Activated T-cell treated with anti-CD3 and anti-CD28 coated beads, Interleukin-2, amount 50 U/mL, for 48 hours (primary cell): ENCODE measurements around the gene RBM4.
"Not testable (repeated sequence)": the region's sequence is repeated elsewhere in the genome, so short reads cannot be mapped to it uniquely, and the experiment has no call there.

Experiments used
- DNase-seq, 2 experiments: peaks; one replicate each; pipeline ENCODE4 v3.0.0-alpha.2; 2020

RBM4 gene, protein sequence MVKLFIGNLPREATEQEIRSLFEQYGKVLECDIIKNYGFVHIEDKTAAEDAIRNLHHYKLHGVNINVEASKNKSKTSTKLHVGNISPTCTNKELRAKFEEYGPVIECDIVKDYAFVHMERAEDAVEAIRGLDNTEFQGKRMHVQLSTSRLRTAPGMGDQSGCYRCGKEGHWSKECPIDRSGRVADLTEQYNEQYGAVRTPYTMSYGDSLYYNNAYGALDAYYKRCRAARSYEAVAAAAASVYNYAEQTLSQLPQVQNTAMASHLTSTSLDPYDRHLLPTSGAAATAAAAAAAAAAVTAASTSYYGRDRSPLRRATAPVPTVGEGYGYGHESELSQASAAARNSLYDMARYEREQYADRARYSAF

DNA sequence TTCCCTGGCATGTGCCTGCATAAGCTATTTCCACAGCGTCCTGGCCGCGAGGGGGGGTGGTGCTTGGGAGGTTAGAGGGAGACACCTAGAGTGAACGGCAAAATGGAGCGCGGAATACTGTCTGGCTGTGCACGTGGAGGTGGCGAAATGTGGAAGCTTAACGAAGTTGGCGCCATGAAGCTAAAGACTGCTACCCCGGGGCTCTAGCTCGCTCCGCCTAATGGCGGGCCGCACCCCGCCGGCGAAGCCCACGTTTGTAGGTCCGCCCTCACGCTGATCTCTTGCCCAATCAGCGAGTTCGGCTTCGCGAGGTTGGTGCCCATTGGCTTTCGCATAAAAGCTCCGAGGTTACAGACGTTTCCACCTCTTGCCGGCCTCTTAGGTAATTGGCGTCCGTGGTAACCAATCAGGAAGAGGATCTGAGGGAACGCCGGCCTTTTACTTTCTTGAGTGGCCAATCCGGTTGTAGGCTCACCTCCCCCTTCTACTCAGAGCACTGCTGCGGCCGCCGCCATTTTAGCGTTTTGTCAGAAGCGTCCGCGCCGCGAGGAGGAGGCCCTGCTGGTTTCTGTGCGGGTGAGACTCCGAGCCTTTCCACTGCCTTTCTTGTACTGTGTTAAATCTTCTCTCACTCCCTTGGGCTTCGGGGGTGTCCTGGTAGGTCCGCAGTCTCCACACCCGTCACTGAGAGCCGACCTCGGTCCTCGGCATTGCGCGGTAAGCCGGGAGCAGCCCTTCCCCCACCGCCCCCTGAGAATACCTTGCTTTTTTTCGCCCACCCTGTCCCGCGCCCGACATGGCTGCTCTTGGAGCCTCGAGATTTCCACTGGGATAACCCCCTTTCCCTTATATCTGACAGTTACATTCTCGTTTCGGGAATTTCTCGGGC lies at the start of gene RBM4:
RBM4 (plus strand) TSS at position 527 of the 889 bp plus-strand sequence. CDS start 1,009 bp downstream, outside the sequence.
- DNase-seq, result peak; percentile 95

GRCh38 chr11:66589315-66589714 lies 49.2 kb upstream of the RBM4 start:
- DNase-seq, result not testable (repeated sequence)

- DNase-seq, result no peak
Observed at GRCh38 chr11:66589996-66590675, 48.4 kb upstream of the RBM4 start.

DNA sequence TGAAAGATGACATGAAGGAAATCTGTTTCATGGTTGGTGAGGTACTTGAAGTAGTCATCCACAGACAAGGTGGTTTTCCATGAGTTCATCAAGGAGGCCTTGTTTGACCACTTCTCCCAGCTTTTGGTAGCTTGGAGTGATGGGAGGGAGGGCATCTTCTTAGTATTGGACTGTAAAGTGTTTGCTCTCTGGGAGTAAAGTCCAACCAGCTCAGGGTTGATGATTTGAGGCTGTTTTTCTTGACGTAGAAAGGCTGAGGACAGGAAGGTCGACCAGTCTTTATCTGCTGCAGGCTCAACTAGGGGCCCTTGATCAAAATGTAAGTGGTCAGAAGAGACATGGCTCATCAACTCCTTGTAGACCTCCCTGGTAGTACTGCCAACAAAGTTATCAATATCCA lies 47.3 kb upstream of the RBM4 start:
- DNase-seq, result no peak

DNA sequence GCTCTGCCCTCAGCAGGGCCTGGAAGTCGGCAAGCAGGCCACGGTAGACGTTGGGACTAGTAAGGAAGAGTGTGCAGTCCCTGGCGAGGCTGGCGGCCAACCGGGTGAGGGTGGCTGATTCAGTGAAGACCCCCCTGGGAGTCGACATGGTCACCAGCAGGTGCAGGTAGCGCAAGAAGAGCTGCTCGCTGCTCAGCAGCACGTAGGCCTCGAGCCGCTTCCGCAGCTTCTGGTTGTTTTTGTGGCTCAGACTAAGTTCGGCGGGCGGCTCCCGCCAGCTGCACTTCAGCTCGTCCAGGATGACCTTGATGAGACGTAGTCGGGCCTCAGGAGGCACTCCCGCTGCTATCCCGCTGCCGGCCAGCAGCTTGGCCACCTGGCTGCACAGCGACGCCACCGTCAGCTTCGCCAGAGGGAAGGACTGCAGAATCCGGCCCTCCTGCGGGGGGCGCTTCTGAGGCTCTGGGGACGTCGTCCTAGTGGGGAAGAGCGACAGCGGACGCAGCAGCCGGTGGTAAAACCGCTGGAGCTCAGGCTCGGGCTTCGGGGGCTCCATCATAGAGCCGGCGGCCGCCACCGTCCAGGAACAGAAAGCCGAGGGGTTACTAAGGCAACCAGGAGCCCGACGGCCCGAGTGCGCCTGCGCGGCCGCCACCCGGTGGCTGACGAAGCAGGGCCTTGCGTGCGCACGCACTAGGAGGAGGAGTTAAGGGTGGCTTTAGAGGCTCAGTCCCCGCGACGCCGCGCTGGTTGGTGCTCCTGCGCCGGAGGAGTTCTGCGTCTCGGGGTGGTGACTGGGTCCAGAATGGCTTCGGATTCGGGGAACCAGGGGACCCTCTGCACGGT lies 45.8 kb upstream of the RBM4 start, which contains the start of the genes CCDC87 and CCS:
CCDC87 (minus strand) TSS at position 607 of the 846 bp plus-strand sequence; CDS start at position 559, 48 bp downstream.
CCS (plus strand) TSS at position 729 of the 846 bp plus-strand sequence; CDS start at position 806, 77 bp downstream.
- DNase-seq, result peak; percentile 98 to 99

DNA sequence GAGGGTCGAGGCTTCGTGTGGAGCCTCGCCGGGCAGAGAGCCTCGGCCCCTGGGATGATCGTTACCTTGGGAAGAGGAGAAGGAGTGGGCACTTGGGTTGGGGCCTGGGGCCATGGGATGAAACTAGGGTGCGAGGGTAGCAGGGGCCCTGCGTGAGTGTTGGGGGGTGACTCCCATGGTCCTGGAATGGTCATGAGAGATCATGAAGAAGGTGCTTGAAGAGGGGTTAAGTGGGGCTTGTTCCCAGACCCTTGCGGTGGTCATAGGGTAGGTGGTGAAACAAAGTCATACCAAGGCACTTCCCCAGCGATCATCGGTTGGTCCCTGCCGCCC lies 45.2 kb upstream of the RBM4 start:
- no peak for DNase-seq

GRCh38 chr11:66593650-66594049 lies 44.9 kb upstream of the RBM4 start:
- no peak for DNase-seq

GRCh38 chr11:66595245-66595904 lies 43.1 kb upstream of the RBM4 start:
- no peak for DNase-seq

DNA sequence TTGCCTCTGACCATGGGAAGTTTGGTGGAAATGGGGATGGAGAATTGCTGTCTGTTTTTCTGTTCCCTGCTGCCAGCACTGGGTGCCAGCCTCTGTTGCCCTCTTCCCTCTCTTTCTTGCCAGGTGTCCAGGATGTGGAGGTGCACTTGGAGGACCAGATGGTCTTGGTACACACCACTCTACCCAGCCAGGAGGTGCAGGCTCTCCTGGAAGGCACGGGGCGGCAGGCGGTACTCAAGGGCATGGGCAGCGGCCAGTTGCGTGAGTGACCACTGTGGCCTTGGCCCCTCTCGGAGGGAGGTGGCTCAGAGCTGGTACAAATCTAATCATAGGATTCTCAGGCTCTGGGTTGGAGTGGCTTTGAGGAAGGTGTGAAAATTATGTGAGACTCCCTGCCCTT lies 39.5 kb upstream of the RBM4 start:
- DNase-seq, result no peak

GRCh38 chr11:66600219-66600618 lies 38.3 kb upstream of the RBM4 start:
- no peak for DNase-seq

GRCh38 chr11:66600631-66601233 lies 37.8 kb upstream of the RBM4 start:
- DNase-seq, result no peak

DNA sequence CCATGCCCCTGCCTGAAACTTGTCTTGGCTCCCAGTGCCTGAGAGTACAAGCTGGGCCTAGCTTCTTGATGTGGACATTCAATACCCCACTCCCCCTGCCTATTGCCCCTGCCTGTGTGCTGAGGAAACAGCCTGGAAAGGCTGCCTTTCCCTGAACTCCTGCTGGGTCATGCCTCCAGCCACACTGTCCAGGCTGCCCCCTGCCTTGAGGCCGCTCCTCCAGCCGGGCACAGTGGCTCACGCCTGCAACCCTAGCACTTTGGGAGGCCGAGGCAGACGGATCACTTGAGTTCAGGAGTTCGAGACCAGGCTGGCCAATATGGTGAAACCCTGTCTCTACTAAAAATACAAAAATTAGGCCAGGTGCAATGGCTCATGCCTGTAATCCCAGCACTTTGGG lies 35.4 kb upstream of the RBM4 start:
- DNase-seq, result no peak

DNA sequence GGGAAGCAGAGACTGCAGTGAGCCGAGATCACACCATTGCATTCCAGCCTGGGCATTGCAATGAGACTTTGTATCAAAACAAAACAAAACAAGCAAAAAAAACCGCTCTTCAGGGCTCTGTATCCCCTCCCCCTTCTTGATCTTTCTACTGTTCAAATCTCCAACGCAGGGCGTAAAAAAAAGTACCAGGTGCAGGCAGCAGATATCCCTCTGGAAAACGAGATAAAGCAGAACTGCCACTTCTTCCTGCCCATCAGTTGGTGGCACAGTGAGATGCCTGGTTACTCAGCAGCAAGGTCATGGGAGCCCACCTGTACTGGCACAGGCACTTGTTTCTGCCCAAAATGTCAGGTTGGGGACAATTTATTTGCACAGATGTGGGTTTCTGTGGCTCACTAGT lies 34.3 kb upstream of the RBM4 start:
- DNase-seq, result no peak

- not testable (repeated sequence) for DNase-seq
Observed at GRCh38 chr11:66606608-66607007, 31.9 kb upstream of the RBM4 start.

DNA sequence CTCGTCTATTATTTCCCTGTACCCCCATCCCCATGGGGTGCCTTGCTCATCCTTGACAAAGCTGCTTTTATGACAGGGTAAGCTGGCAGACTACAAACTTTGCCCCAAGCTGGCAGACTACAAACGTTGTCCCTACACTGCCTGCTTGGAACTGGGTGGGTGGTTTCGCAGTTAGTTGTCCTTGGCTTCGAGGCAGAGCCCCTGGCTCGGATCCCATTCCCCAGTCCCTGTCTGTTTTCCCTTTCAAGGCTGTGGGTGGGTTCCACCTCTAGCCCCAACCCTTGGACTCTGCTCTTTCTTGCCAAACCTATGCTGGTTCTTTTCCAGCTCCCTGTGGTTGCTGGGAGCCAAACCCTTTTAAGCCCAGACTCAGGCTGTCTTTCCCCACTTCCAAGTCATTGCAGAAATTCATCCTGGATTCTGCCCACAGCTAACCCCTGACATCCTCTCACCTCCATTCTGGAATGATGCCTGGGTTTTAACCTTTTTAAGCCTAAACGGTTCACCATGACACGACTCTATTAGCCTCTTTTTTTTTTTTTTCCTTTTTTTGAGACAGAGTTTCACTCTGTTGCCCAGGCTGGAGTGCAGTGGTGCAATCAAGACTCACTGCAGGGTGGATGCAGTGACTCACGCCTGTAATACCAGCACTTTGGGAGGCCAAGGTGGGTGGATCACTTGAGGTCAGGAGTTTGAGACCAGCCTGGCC lies 31.2 kb upstream of the RBM4 start:
- DNase-seq, result no peak

- DNase-seq, result no peak
Observed at GRCh38 chr11:66609721-66610617, 28.5 kb upstream of the RBM4 start.

DNA sequence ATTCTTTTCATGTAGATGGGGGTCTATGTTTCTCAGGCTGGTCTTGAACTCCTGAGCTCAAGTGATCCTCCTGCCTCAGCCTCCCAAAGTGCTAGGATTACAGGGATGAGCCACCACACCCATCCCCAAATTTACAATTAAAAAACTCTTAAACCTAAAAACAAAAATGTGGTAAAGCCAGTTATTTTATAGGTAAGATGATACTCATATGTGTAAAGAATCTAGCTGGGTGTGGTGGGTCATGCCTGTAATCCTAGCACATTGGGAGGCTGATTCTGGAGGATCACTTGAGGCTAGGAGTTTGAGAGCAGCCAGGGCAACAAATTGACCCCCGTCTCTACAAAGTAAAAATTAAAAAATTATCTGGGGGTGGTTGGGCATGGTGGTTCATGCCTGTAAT lies 26.0 kb upstream of the RBM4 start:
- no peak for DNase-seq

DNA sequence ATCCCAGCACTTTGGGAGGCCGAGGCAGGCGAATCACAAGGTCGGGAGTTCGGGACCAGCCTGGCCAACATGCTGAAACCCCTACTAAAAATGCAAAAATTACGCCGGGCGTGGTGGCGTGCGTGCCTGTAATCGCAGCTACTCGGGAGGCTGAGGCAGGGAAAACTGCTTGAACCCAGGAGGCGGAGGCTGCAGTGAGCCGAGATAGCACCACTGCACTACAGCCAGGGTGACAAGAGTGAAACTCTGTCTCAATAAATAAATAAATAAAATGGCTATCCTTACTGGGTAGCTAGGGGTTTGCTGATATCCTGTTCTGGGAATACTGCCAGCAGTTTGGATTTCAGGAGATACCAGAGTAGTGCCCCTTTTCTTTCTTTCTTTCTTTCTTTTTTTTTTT lies 24.4 kb upstream of the RBM4 start:
- DNase-seq, result no peak

DNA sequence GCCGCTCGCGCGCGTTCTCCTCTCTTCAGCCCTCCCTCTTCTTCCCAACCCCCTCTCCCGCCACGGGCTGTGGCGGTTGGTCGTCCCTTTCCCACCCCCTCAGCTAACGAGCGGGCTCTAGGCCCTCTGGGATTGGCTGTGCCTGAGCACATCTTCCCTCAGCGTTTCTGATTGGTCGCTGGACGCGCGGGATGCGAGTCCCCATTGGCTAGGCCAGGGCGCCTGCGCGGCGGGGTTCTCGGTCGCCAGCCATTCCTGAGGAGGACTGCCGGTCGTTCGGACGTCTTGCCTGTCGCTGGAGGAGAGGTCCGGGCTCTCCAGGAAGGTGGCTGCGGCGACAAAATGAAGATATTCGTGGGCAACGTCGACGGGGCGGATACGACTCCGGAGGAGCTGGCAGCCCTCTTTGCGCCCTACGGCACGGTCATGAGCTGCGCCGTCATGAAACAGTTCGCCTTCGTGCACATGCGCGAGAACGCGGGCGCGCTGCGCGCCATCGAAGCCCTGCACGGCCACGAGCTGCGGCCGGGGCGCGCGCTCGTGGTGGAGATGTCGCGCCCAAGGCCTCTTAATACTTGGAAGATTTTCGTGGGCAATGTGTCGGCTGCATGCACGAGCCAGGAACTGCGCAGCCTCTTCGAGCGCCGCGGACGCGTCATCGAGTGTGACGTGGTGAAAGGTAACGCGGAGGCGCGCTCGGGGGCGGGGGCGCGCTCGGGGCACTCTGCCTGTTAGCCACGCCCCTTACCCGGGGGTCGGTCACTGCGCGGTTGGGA lies 21.9 kb upstream of the RBM4 start, which contains the start of gene RBM14:
RBM14 (plus strand) TSS at position 252 of the 776 bp plus-strand sequence; CDS start at position 343, 91 bp downstream.
- peak; percentile 98 for DNase-seq
